Measurements from ENCODE around the gene ZNF813. TPM values are rescaled to one million over a fixed set of nuclear protein-coding genes. Genes with fewer than 3 reads are reported as not detected.

Gene ZNF813
- polyA plus RNA-seq, 4 donors, result 6.6 to 8.0 (median 6.9) TPM

Other genes starting within 250 kb of the ZNF813 start
- 10 to 100 TPM; 45.6 to 53.5 (median 49.5) TPM for gene ZNF677, start 212.9 kb upstream of the ZNF813 start, polyA plus RNA-seq (ENCODE audit: insufficient read length in 4 of 4)
- under 1 TPM in 2 of 4 donors, not detected in 2; 0.17 to 0.33 TPM for gene VN1R2, start 209.4 kb upstream of the ZNF813 start, polyA plus RNA-seq (ENCODE audit: insufficient read length in 4 of 4)
- not detected for gene VN1R4, start 200.0 kb upstream of the ZNF813 start, polyA plus RNA-seq (ENCODE audit: insufficient read length in 4 of 4)
- 10 to 100 TPM in 1 of 4 donors, 1 to 10 TPM in 3; 7.5 to 10.8 (median 9.0) TPM for gene ZNF845, start 134.0 kb upstream of the ZNF813 start, polyA plus RNA-seq (ENCODE audit: insufficient read length in 4 of 4)
- 10 to 100 TPM in 3 of 4 donors, 1 to 10 TPM in 1; 9.4 to 14.3 (median 11.9) TPM for gene ZNF525, start 102.0 kb upstream of the ZNF813 start, polyA plus RNA-seq (ENCODE audit: insufficient read length in 4 of 4)
- 10 to 100 TPM; 10.2 to 15.7 (median 12.7) TPM for gene ZNF765, start 72.6 kb upstream of the ZNF813 start, polyA plus RNA-seq (ENCODE audit: insufficient read length in 4 of 4)
- gene ZNF761, start 35.7 kb upstream of the ZNF813 start, polyA plus RNA-seq (ENCODE audit: insufficient read length in 4 of 4), result 10 to 100 TPM; 10.7 to 17.4 (median 14.7) TPM
- gene ZNF331, start 70.4 kb downstream of the ZNF813 start, polyA plus RNA-seq (ENCODE audit: insufficient read length in 4 of 4), result 10 to 100 TPM; 12.5 to 35.1 (median 18.5) TPM
- gene DPRX, start 164.3 kb downstream of the ZNF813 start, polyA plus RNA-seq (ENCODE audit: insufficient read length in 4 of 4), result not detected

All from left renal cortex interstitium (tissue), 4 donors.